ENCODE data around the gene PRDX1.

- TF ChIP-seq CTCF (conservative IDR thresholded peaks at IDR 0.05; ENCODE audit: low read depth in 2 of 2) (no peak), POLR2AphosphoS5 (IDR thresholded peaks at IDR 0.05; ENCODE audit: low read depth) (no peak), EZH2 (IDR thresholded peaks at IDR 0.05; ENCODE audit: low read depth, unreplicated experiment) (no peak), EZH2phosphoT487 (IDR thresholded peaks at IDR 0.05; ENCODE audit: unreplicated experiment) (no peak), CREB1 (CRISPR knock-in tag; IDR thresholded peaks at IDR 0.05; ENCODE audit: low read depth) (no peak), REST (IDR thresholded peaks at IDR 0.05; ENCODE audit: unreplicated experiment) (no peak), NANOG (IDR thresholded peaks at IDR 0.05; ENCODE audit: borderline replicate concordance) (no peak)
Measured at GRCh38 chr1:45503462-45504360, 18.0 kb downstream of the PRDX1 start.
